T-helper 2 cell treated with Interferon-gamma antibody and Interleukin-4, amounts not matched to agents 100 ng/mL and 5 ng/mL, for 36 hours (primary cell): ENCODE measurements around the gene ZNF846. TPM values are rescaled to one million over a fixed set of nuclear protein-coding genes. Genes with fewer than 3 reads are reported as not detected.

Experiments used
- total RNA-seq: library from RNA; stranded (reverse); gene quantifications from 2 replicates; pipeline ENCODE4 v1.2.3, GENCODE V29; 2022

ZNF846 gene
- total RNA-seq, 1 donor from 2014 or later, result 5.9 TPM

Other genes with a start within 250 kb of the ZNF846 start
- gene ZNF426, start 230.1 kb downstream of the ZNF846 start, total RNA-seq, result 10.6 and 11.9 TPM in 2 replicates
- 45.4 and 50.8 TPM in 2 replicates for gene ZNF121, start 184.2 kb downstream of the ZNF846 start, total RNA-seq
- gene ZNF561, start 147.5 kb downstream of the ZNF846 start, total RNA-seq, result 24.4 and 29.0 TPM in 2 replicates
- 13.6 and 15.2 TPM in 2 replicates for gene ZNF562, start 93.6 kb downstream of the ZNF846 start, total RNA-seq
- 16.7 and 17.9 TPM in 2 replicates for gene FBXL12, start 50.3 kb upstream of the ZNF846 start, total RNA-seq
- 359 and 403 TPM in 2 replicates for gene UBL5, start 59.2 kb upstream of the ZNF846 start, total RNA-seq
- 91.0 and 100 TPM in 2 replicates for gene PIN1, start 66.6 kb upstream of the ZNF846 start, total RNA-seq
- 7.5 and 9.0 TPM in 2 replicates for gene OLFM2, start 167.8 kb upstream of the ZNF846 start, total RNA-seq
- not detected in 2 replicates for gene COL5A3, start 241.8 kb upstream of the ZNF846 start, total RNA-seq
- not detected in 2 replicates for gene RDH8, start 244.7 kb upstream of the ZNF846 start, total RNA-seq